GM12874 (cell line): ENCODE results near the gene TBX19.

ENCODE experiments used
- TF ChIP-seq, protein P1 (sequence below): IDR thresholded peaks from 2 replicates; pipeline ENCODE4 v1.5.1; 2011; ENCODE audit warnings: low read depth, mild to moderate bottlenecking, control low read depth, low read length, moderate library complexity; ENCODE audit not compliant: insufficient read depth

The TBX19 gene

DNA sequence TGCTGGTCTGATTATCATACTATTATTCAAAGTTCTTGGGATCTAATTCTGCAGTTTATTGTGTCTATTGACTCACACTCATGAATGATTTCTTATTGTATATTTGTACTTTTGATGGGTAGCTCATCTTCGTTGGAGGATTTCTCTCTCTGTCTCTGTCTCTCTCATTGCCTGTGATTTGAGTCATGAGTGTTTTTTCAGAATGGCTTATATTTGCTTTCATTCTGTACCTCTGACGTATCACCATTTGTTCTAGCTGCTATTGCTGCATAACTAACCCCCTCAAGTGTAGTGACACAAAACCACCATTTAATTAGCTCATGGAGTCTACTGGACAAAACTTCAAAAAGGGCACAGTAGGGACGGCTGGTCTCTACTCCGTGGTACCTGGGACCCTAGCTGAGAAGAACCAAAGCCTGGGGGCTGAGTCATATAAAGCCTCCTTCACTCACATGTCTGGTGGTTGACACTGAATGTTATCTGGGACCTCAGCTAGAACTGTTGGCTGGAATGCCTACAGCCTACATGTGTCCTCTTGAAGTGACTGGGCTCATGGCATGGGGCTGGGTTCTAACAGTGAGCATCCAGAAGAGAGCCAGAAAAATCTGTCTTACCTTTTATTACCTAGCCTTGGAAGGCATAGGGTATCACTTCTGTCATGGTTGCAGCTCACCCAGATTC, 44.2 kb downstream of the TBX19 start:
- TF ChIP-seq, protein P1, sequence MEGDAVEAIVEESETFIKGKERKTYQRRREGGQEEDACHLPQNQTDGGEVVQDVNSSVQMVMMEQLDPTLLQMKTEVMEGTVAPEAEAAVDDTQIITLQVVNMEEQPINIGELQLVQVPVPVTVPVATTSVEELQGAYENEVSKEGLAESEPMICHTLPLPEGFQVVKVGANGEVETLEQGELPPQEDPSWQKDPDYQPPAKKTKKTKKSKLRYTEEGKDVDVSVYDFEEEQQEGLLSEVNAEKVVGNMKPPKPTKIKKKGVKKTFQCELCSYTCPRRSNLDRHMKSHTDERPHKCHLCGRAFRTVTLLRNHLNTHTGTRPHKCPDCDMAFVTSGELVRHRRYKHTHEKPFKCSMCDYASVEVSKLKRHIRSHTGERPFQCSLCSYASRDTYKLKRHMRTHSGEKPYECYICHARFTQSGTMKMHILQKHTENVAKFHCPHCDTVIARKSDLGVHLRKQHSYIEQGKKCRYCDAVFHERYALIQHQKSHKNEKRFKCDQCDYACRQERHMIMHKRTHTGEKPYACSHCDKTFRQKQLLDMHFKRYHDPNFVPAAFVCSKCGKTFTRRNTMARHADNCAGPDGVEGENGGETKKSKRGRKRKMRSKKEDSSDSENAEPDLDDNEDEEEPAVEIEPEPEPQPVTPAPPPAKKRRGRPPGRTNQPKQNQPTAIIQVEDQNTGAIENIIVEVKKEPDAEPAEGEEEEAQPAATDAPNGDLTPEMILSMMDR, result no peak

DNA sequence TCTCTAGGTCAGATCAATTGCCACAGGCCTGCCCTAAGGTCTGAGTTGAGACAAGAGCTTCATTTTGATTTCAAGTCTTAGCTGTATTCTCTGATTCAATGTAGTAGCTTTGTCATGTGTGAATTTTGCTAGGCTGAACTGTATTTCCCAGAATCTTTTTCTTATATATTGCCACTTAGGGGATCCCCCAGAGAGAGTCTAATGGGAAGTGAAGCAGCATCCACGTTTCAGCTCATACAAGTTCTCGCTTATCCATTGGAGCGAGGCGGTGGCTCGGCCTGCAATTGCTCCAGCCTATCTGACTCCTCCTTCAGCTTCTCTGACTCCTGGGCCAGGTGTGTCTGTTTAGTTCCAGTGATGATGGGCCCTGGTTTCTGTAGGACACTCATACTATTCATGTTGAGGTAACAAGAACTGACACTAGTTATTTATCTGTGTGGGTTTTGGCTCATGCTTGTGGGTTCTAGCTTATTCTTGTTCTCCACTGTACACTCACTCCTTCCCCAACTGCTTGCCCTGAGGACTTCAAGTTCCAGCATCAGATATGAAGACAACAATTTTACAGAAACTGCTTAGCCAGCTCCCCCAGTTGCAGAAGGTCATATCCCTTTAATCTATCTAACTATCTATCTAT, 48.2 kb downstream of the TBX19 start:
- TF ChIP-seq, protein P1, result no peak

DNA sequence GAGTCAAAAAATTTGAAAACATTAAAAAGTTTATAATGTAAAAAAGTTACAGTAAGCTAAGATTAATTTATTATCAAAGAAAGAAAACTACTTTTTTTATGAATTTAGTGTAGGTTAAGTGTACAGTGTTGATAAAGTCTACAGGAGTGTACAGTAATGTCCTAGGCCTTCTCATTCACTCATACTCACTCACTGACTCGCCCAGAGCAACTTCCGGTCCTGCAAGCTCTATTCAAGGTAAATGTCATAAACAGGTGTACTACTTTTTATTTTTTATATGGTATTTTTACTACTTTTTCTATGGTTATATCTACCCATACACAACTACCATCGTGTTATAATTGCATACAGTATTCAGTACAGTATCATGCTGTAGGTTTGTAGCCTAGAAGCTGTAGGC, 49.6 kb downstream of the TBX19 start:
- TF ChIP-seq, protein P1, result no peak

DNA sequence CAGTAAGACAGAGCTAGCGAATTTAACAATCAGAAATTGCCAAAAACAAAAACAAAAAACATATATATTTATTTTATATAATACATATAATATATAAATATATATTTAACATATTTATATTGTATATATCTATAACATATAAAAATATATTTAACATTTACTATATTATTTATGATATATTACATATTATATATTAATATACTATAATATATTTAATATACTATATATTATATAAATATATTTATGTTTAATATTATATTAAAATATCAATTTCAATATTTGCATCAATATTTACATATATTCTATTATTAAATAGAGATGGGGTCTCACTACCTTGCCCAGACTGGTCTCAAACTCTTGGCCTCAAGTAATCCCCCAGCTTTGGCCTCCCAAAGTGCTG, 50.9 kb downstream of the TBX19 start:
- TF ChIP-seq, protein P1, result no peak

DNA sequence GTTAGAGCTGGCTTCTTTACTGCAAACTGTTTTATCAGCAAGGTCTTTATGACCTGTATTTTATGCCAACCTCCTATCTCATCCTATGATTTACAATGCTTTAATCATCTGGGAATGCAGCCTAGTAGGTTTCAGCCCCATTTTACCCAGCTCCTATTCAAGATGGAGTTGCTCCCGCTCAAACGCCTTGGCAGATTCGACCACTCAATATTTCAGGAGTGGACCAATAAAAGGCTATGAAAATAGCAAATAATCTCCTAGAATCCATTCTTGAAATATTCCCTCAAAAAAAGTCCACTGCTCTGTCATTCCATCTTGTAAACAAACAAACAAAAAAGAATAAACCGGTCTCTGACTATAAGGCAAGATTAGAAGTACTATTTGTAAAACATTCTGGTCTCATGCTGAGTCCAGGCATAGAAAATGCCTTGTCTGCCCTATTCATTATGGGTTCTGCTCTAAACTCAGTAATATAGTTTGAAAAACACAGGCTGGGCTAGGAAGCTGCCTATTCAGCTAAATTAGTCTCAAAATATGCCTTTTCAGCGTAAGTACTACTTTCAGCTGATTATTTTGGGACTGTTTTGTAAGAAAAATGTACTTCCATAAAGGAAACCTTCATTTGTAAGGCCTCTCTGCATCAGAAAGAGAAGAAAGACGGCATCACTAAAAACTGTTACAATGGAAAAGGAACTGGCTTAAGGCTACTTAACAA, 53.0 kb downstream of the TBX19 start:
- TF ChIP-seq, protein P1, result no peak

DNA sequence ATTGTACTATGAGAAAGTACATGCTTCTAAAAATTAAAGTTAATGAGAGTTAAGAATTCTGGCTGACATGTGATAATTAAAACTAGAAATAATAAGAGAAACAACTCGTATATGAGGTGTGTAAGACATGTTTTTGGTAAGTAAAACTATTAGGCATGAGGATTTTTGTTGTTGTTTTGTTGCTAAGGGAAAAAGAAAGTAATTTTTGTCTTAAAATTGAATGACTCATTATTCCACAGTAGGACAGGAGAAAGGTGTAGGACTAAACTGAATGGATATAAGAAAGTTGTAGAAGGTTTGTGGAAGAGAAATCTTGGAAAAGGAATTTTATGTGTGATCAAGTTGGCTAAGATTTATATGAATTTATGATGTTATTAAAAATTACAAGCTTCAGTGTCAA, 54.8 kb downstream of the TBX19 start:
- TF ChIP-seq, protein P1, result no peak
